Measurements from ENCODE around the gene INTS4. TPM values are rescaled to one million over a fixed set of nuclear protein-coding genes. Genes with fewer than 3 reads are reported as not detected.
A peak's percentile ranks its signal among the peaks of the same experiment; 100 is the strongest.
"Not testable (repeated sequence)": the region's sequence is repeated elsewhere in the genome, so short reads cannot be mapped to it uniquely, and the experiment has no call there.

Gene INTS4
- total RNA-seq, 4 donors from 2014 or later = 31.9 to 53.8 (median 43.7) TPM

GRCh38 chr11:78030429-78031325, 36.2 kb upstream of the INTS4 start:
- peaks cover 0 to 20% of the 10 kb centered on the region in 2 donors for H3K4me1 ChIP-seq
- WGBS, 2 donors = 15 to 20% methylated on average over 7 of the region's 7 CpGs
- H3K4me3 ChIP-seq (replicated peaks in 1 of 3) = no peak overlapping the region
- intact Hi-C loops (cut with DNase I) = no loop called here
- H3K27ac ChIP-seq = peak overlapping the region; percentile 3 to 37 (median 32)
- H3K27me3 ChIP-seq = no peaks in the 10 kb centered on the region
- peak; percentile 89 to 90 for DNase-seq
- no peaks in the 10 kb centered on the region for H3K36me3 ChIP-seq
- no peak for TF ChIP-seq CTCF (IDR thresholded peaks at IDR 0.05)
- TF ChIP-seq POLR2A (IDR thresholded peaks at IDR 0.05) = no peak
- no peaks in the 10 kb centered on the region for H3K9me3 ChIP-seq

GRCh38 chr11:78028423-78028822, 34.0 kb upstream of the INTS4 start:
- H3K27me3 ChIP-seq; H3K27ac ChIP-seq; DNase-seq; H3K36me3 ChIP-seq; H3K9me3 ChIP-seq; H3K4me3 ChIP-seq (replicated peaks in 1 of 3); intact Hi-C loops (cut with DNase I): not testable (repeated sequence)
- peaks cover 1 to 24% of the 10 kb centered on the region in 2 donors for H3K4me1 ChIP-seq
- WGBS, 2 donors = 89 to 90% methylated on average over 9 of the region's 9 CpGs

- no peaks in the 10 kb centered on the region for H3K27me3 ChIP-seq
- no peaks in the 10 kb centered on the region for H3K9me3 ChIP-seq
- no peaks in the 10 kb centered on the region for H3K36me3 ChIP-seq
- H3K4me3 ChIP-seq (replicated peaks in 1 of 3) = no peak overlapping the region
- no peak for DNase-seq
- intact Hi-C loops (cut with DNase I) = no loop called here
- no peak for TF ChIP-seq CTCF (IDR thresholded peaks at IDR 0.05)
- no peak for TF ChIP-seq POLR2A (IDR thresholded peaks at IDR 0.05)
- H3K4me1 ChIP-seq = peaks cover 3 to 26% of the 10 kb centered on the region in 2 donors
- H3K27ac ChIP-seq = no peak overlapping the region
- WGBS, 2 donors = 86 to 95% methylated on average over 2 of the region's 2 CpGs
Measured at GRCh38 chr11:78027759-78028158, 33.3 kb upstream of the INTS4 start.

GRCh38 chr11:78025378-78025777, 30.9 kb upstream of the INTS4 start:
- no peak for DNase-seq
- no peak for TF ChIP-seq POLR2A (IDR thresholded peaks at IDR 0.05)
- Histone ChIP-seq H3K9me3 (no peaks in the 10 kb centered on the region), H3K4me3 (replicated peaks in 1 of 3) (no peak overlapping the region), H3K27ac (no peak overlapping the region), H3K27me3 (no peaks in the 10 kb centered on the region), H3K36me3 (no peaks in the 10 kb centered on the region), H3K4me1 (peaks cover 9 to 24% of the 10 kb centered on the region in 2 donors)
- intact Hi-C loops (cut with DNase I) = no loop called here

GRCh38 chr11:78023426-78023825, 29.0 kb upstream of the INTS4 start:
- 62 to 65% methylated on average over 7 of the region's 7 CpGs for WGBS, 2 donors
- Histone ChIP-seq H3K9me3 (no peaks in the 10 kb centered on the region), H3K36me3 (no peaks in the 10 kb centered on the region), H3K27ac (peak overlapping the region; percentile 68 to 86 (median 86)), H3K4me3 (replicated peaks in 1 of 3) (peak overlapping the region in 1 of 3 donors; percentile 43), H3K27me3 (no peaks in the 10 kb centered on the region), H3K4me1 (peaks cover 9 to 26% of the 10 kb centered on the region in 2 donors)
- no peak for DNase-seq
- peak in 1 of 6 experiments; percentile 22 for TF ChIP-seq CTCF (IDR thresholded peaks at IDR 0.05)
- TF ChIP-seq POLR2A (IDR thresholded peaks at IDR 0.05) = no peak
- intact Hi-C loops (cut with DNase I) = no loop called here

Measured in thyroid gland (tissue), 4 donors.